ENCODE results near the gene POLG. TPM values are rescaled to one million over a fixed set of nuclear protein-coding genes. Genes with fewer than 3 reads are reported as not detected.

Gene POLG
- total RNA-seq, 2 donors from 2014 or later, result 55.3 to 60.2 TPM

- H3K36me3 Mint-ChIP-seq (ENCODE audit: low read depth), result peaks cover 70% of the 10 kb centered on the region
- 88 to 100% methylated on average over 2 of the region's 2 CpGs for WGBS, 2 experiments (ENCODE audit: insufficient coverage in 1 of 2, insufficient read length in 1 of 2)
- H3K4me3 ChIP-seq (ENCODE audit: low read length), result no peak overlapping the region
Measured at GRCh38 chr15:89307791-89308190, 26.8 kb downstream of the POLG start.

DNA sequence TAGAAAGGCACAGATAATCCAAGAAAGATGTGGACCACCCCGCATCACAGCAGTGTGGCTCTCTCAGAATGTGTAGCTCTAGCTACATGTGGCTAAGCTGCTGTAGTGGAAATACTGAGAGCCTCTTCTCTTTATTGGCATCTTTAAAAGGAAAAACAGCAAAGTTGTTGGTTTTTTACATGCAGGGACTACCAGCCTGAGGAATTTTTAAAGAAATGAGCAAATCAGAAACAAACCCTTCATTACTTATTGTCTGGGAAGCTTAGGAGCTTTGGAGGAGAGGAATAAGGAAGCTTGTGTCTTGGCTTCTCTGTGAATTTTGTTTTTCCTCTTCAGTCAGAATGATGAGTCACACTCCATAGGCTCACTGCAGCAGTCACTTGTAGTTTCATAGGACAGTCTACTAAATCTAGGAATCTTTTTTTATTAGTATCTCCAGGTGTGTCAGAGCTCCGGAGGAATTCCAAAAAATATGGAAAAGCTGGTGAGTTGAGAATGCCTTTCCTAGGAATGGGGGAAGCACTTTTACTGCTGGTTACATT lies 27.5 kb downstream of the POLG start:
- no peaks in the 10 kb centered on the region for H3K4me1 Mint-ChIP-seq

More at GRCh38 chr15:89307791-89308190, 26.8 kb downstream of the POLG start:
- no peaks in the 10 kb centered on the region for H3K9me3 Mint-ChIP-seq
- no peak overlapping the region for H3K27ac ChIP-seq (ENCODE audit: low read depth, low read length)
- H3K9ac ChIP-seq (ENCODE audit: extremely low read depth, low read length, poor library complexity, severe bottlenecking), result no peak overlapping the region
- H3K36me3 ChIP-seq (ENCODE audit: control insufficient read depth, insufficient read depth, low read length), result peaks cover 85% of the 10 kb centered on the region
- no peaks in the 10 kb centered on the region for H3K27me3 Mint-ChIP-seq (ENCODE audit: insufficient read depth)
- no peaks in the 10 kb centered on the region for H3K9me3 ChIP-seq (ENCODE audit: control insufficient read depth, low read length)
- no peaks in the 10 kb centered on the region for H3K4me1 Mint-ChIP-seq
- no peaks in the 10 kb centered on the region for H3K27me3 ChIP-seq (ENCODE audit: control insufficient read depth, insufficient read depth, low read length, poor library complexity, severe bottlenecking)
- DNase-seq, result no peak
- H3K4me3 Mint-ChIP-seq, result no peak overlapping the region
- H3K4me1 ChIP-seq (ENCODE audit: control insufficient read depth, insufficient read depth, low read length), result no peaks in the 10 kb centered on the region
- TF ChIP-seq CTCF (conservative IDR thresholded peaks at IDR 0.05), result no peak
- H3K27ac Mint-ChIP-seq, result no peak overlapping the region

GRCh38 chr15:89305395-89305794 lies 29.2 kb downstream of the POLG start:
- Histone ChIP-seq H3K36me3 (ENCODE audit: control insufficient read depth, insufficient read depth, low read length) (peaks cover 87% of the 10 kb centered on the region), H3K9ac (ENCODE audit: extremely low read depth, low read length, poor library complexity, severe bottlenecking) (no peak overlapping the region), H3K4me1 (ENCODE audit: control insufficient read depth, insufficient read depth, low read length) (no peaks in the 10 kb centered on the region), H3K27me3 (ENCODE audit: control insufficient read depth, insufficient read depth, low read length, poor library complexity, severe bottlenecking) (no peaks in the 10 kb centered on the region), H3K4me3 (ENCODE audit: low read length) (no peak overlapping the region), H3K9me3 (ENCODE audit: control insufficient read depth, low read length) (no peaks in the 10 kb centered on the region), H3K27ac (ENCODE audit: low read depth, low read length) (no peak overlapping the region)
- Mint-ChIP-seq H3K4me3 (no peak overlapping the region), H3K36me3 (ENCODE audit: low read depth) (peaks cover 77% of the 10 kb centered on the region), H3K27ac (no peak overlapping the region), H3K27me3 (ENCODE audit: insufficient read depth) (no peaks in the 10 kb centered on the region), H3K4me1 (no peaks in the 10 kb centered on the region), H3K9me3 (no peaks in the 10 kb centered on the region)
- DNase-seq, result no peak
- 90 to 95% methylated on average over 3 of the region's 3 CpGs for WGBS, 2 experiments (ENCODE audit: insufficient coverage in 1 of 2, insufficient read length in 1 of 2)
- TF ChIP-seq CTCF (conservative IDR thresholded peaks at IDR 0.05), result no peak

More for the DNA sequence above, 27.5 kb downstream of the POLG start:
- no peak overlapping the region for H3K9ac ChIP-seq (ENCODE audit: extremely low read depth, low read length, poor library complexity, severe bottlenecking)
- H3K4me3 ChIP-seq (ENCODE audit: low read length), result no peak overlapping the region
- peaks cover 71% of the 10 kb centered on the region for H3K36me3 Mint-ChIP-seq (ENCODE audit: low read depth)
- H3K9me3 ChIP-seq (ENCODE audit: control insufficient read depth, low read length), result no peaks in the 10 kb centered on the region
- TF ChIP-seq CTCF (conservative IDR thresholded peaks at IDR 0.05), result no peak
- H3K27ac ChIP-seq (ENCODE audit: low read depth, low read length), result no peak overlapping the region
- DNase-seq, result no peak
- no peaks in the 10 kb centered on the region for H3K4me1 ChIP-seq (ENCODE audit: control insufficient read depth, insufficient read depth, low read length)
- H3K4me3 Mint-ChIP-seq, result no peak overlapping the region
- H3K27me3 ChIP-seq (ENCODE audit: control insufficient read depth, insufficient read depth, low read length, poor library complexity, severe bottlenecking), result no peaks in the 10 kb centered on the region
- peaks cover 82% of the 10 kb centered on the region for H3K36me3 ChIP-seq (ENCODE audit: control insufficient read depth, insufficient read depth, low read length)
- 97 to 100% methylated on average over 2 of the region's 2 CpGs for WGBS, 2 experiments (ENCODE audit: insufficient coverage in 1 of 2, insufficient read length in 1 of 2)
- H3K27ac Mint-ChIP-seq, result no peak overlapping the region
- H3K9me3 Mint-ChIP-seq, result no peaks in the 10 kb centered on the region
- H3K27me3 Mint-ChIP-seq (ENCODE audit: insufficient read depth), result no peaks in the 10 kb centered on the region
